Ishikawa (cell line): Measurements from ENCODE around the gene KCNK7.

Experiments
- CEBPB ChIP-seq: IDR thresholded peaks from 2 replicates; pipeline ENCODE4 v1.6.1; 2012
- CREB1 ChIP-seq: IDR thresholded peaks from 2 replicates; pipeline ENCODE4 v1.6.1; 2012; ENCODE audit warnings: low read depth
- EGR1 ChIP-seq: IDR thresholded peaks from 2 replicates; pipeline ENCODE4 v1.6.1; 2012
- EP300 ChIP-seq: IDR thresholded peaks from 2 replicates; pipeline ENCODE4 v1.6.1; 2012; ENCODE audit warnings: borderline replicate concordance
- FOXM1 ChIP-seq: IDR thresholded peaks from 2 replicates; pipeline ENCODE4 v1.6.1; 2012; ENCODE audit warnings: low read depth, borderline replicate concordance
- MAX ChIP-seq: IDR thresholded peaks from 2 replicates; pipeline ENCODE4 v1.6.1; 2012
- NFIC ChIP-seq: IDR thresholded peaks from 2 replicates; pipeline ENCODE4 v1.6.1; 2012
- RAD21 ChIP-seq: IDR thresholded peaks from 2 replicates; pipeline ENCODE4 v1.6.1; 2012; ENCODE audit warnings: low read depth
- REST ChIP-seq: IDR thresholded peaks from 2 replicates; pipeline ENCODE4 v1.6.1; 2012; ENCODE audit warnings: low read depth, mild to moderate bottlenecking
- TAF1 ChIP-seq: IDR thresholded peaks from 2 replicates; pipeline ENCODE4 v1.6.1; 2012; ENCODE audit warnings: low read depth, mild to moderate bottlenecking
- TCF12 ChIP-seq: IDR thresholded peaks from 2 replicates; pipeline ENCODE4 v1.6.1; 2012; ENCODE audit warnings: low read depth
- TEAD4 ChIP-seq: IDR thresholded peaks from 2 replicates; pipeline ENCODE4 v1.6.1; 2012
- USF1 ChIP-seq: IDR thresholded peaks from 2 replicates; pipeline ENCODE4 v1.6.1; 2012
- YY1 ChIP-seq: IDR thresholded peaks from 2 replicates; pipeline ENCODE4 v1.6.1; 2012; ENCODE audit warnings: low read depth
- ZBTB7A ChIP-seq: IDR thresholded peaks from 2 replicates; pipeline ENCODE4 v1.6.1; 2012; ENCODE audit warnings: low read depth

KCNK7 gene

DNA sequence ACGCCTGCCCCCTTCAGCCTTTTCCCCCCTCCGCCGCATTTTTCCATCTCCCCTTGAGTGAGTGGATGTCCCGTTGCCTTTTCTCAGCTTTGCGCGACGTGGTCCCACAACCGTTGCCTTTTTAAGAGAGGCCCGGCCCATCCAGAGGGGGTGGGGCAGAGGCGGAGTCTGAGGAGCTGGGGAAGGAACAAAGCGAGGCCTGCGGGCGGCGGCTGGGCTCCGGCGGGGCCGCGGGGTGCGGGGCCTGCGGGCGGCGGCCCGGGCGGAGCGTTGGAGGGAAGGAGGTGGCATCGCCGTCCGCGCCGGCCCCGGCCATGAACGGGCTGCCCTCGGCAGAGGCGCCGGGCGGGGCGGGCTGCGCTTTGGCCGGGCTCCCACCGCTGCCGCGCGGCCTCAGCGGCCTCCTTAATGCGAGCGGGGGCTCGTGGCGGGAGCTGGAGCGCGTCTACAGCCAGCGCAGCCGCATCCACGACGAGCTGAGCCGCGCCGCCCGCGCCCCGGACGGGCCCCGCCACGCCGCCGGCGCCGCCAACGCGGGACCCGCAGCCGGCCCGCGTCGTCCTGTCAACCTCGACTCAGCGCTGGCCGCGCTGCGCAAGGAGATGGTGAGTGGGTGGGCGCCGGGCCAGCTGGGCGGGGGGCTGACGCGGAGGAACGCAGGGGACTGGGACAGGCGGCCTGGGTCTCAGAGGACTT, 23.1 kb downstream of the KCNK7 start, which contains the start of gene FAM89B:
TSS of gene FAM89B (plus strand) at position 183 of the 696 bp plus-strand sequence. CDS start at position 315, 132 bp downstream.
- TF ChIP-seq YY1 (no peak), TAF1 (no peak), REST (no peak), EGR1 (no peak), USF1 (no peak), EP300 (no peak; the same call in 1 of the 2 replicates), NFIC (0 out of 2 replicates have a peak, but pooled peaks have one; percentile 10), FOXM1 (no peak), CREB1 (no peak), MAX (peak; percentile 19; the same call in 1 of the 2 replicates), TEAD4 (no peak), RAD21 (no peak), ZBTB7A (no peak; the same call in 1 of the 2 replicates)

DNA sequence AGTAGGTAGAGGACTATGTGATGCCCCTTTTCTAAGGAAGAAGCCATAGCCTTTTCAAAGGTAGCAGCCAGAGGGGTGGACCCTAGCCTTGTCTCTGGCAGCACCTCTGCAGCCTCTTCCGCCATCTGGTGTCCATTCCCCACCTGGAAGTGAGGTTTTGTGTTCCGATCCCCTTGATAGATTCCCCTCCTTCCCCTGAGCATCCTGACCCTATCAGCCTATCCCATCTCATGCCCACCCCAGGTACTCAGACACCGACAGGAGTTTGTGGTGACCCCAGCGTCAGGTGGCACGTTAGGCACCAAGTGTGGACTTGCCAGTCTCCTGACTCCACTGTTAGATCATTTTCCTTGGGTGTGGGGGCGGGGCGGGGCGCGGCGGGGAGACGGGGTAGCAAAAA, 23.7 kb downstream of the KCNK7 start:
- no peak for TF ChIP-seq REST
- no peak for TF ChIP-seq TCF12
- TF ChIP-seq CREB1: no peak
- TF ChIP-seq MAX: no peak
- no peak for TF ChIP-seq CEBPB
- peak; percentile 54 for TF ChIP-seq RAD21
- 0 out of 2 replicates have a peak, but pooled peaks have one; percentile 17 for TF ChIP-seq TAF1
- no peak for TF ChIP-seq NFIC
- no peak for TF ChIP-seq ZBTB7A
- TF ChIP-seq TEAD4: no peak

DNA sequence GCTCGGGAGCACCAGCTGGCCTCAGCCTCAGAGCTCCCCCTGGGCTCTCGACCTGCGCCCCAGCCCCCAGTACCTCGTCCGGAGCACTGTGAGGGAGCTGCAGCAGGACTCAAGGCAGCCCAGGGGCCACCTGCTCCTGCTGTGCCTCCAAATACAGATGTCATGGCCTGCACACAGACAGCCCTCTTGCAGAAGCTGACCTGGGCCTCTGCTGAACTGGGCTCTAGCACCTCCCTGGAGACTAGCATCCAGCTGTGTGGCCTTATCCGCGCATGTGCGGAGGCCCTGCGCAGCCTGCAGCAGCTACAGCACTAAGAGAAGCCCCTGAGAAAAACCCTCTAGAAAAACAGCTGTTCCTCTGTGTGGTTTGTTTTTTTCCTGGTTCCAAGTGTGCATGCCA, 24.2 kb downstream of the KCNK7 start:
- TF ChIP-seq TCF12 (no peak), FOXM1 (no peak), CREB1 (no peak), RAD21 (no peak), CEBPB (no peak), ZBTB7A (no peak), REST (no peak), EGR1 (no peak), USF1 (no peak), EP300 (no peak), TEAD4 (no peak), TAF1 (no peak), YY1 (no peak), NFIC (no peak)

DNA sequence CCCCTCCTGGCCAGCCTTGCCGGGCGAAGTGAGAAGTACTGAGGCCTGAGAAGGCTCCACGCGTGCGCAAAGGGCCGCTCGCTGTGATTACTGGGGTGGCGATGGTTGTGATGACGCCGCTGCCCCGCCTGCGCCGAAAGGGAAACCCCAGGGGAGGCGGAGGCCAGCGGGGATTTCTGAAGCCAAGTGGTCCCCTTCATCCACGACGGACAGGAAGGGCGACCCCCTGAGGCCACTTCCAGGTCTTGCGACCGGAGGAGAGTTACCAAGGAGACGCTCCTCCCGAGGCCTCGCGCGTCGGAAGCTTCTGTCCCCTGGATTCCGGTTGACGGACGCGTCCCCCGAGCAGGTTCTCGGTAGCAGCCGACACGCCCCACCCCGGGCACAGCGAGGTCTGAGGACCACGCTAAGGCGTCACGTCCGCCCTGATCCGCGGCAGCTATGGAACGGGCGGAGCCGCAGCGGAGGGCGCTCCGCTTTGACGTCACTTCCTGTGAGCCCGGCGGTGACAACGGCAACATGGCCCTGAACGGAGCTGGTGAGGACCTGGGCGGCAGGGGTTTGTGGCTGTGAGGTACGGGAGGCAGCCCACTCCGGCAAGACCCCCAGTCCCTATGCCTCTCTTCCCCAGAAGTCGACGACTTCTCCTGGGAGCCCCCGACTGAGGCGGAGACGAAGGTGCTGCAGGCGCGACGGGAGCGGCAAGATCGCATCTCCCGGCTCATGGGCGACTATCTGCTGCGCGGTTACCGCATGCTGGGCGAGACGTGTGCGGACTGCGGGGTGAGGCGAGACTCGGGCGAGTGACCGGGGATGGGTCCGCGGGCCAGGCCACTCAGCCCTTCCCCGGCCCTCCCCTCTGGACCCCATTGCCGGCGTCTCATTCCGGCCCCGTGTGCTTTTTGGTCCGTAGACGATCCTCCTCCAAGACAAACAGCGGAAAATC, 25.4 kb downstream of the KCNK7 start, which contains the start of gene ZNRD2:
TSS of gene ZNRD2 (plus strand) at position 505 of the 946 bp plus-strand sequence. CDS start at position 520, 15 bp downstream.
- TF ChIP-seq TEAD4: peak; percentile 20; the same call in 1 of the 2 replicates
- TF ChIP-seq CREB1: peak; percentile 94
- TF ChIP-seq EP300: no peak; the same call in 1 of the 2 replicates
- TF ChIP-seq REST: no peak
- TF ChIP-seq EGR1: peak; percentile 11; the same call in 1 of the 2 replicates
- TF ChIP-seq FOXM1: no peak
- TF ChIP-seq MAX: peak; percentile 81
- peak; percentile 79 for TF ChIP-seq TCF12
- TF ChIP-seq ZBTB7A: peak; percentile 61; the same call in 1 of the 2 replicates
- TF ChIP-seq TAF1: peak; percentile 51
- TF ChIP-seq USF1: no peak; the same call in 1 of the 2 replicates
- TF ChIP-seq YY1: peak; percentile 93
- peak; percentile 44; the same call in 1 of the 2 replicates for TF ChIP-seq NFIC
- TF ChIP-seq RAD21: peak; percentile 57
- peak; percentile 54; the same call in 1 of the 2 replicates for TF ChIP-seq CEBPB
